Hematopoietic multipotent progenitor cell (in vitro differentiated cells): Measurements from ENCODE around the gene TFR2. TPM values are rescaled to one million over a fixed set of nuclear protein-coding genes. Genes with fewer than 3 reads are reported as not detected.

ENCODE experiments used
- DNase-seq, 3 donors: peaks; one replicate each; pipeline ENCODE4 v3.0.0-alpha.2; 2011 to 2015; ENCODE audit warnings: low read depth in 2 of 3, low spot score in 2 of 3
- total RNA-seq: library from RNA; depleted of rRNA; stranded (reverse); fragments of >200 nt; gene quantifications from one replicate; pipeline ENCODE4 v1.2.3, GENCODE V29; 2012

Gene TFR2
- total RNA-seq, 1 donor = 51.7 TPM

DNA sequence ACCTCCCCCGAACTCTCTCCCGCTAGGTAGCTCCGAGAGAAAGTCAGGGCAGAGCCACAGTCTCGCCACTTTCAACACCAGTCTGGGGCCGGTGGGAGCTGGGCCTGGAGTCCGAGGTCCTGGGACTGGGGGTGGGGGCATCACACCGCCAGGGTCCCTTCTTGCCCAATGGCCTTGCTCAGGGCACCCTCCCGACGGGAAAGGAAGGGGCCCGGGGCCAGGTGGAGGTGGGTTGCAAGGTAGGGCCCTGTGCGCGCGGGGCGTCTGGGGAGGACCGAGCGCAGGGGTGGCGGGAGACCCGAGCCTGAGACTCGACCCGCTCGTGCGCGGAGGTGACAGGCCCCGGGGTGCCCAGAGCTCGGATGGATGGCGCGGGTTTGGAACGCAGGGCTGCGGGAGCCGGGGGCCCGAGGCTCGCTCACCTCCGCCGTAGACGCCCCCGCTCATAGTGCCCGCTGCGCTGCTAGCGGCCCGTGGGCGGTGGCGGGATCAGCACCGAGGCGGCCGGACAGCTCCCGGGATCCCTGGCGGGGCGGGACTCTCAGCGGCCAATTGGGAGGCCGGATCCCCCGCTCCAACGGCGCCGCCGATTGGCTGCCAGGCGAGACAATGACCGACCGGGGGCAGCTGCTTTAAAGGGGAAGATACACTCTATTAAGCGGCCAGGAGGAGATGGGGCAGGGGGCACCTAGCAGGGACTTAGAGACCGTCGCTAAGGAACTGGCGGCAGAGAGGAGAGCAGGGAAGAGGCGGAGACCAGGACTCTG is 14.7 kb upstream of the TFR2 start, which contains the start of gene ACTL6B:
TSS of gene ACTL6B (minus strand) at position 541 of the 767 bp plus-strand sequence. CDS start at position 447, 94 bp downstream.
- peak in 2 of 3 donors; percentile 70 to 80 for DNase-seq

GRCh38 chr7:100654908-100655831 is 13.8 kb upstream of the TFR2 start:
- DNase-seq = no peak

DNA sequence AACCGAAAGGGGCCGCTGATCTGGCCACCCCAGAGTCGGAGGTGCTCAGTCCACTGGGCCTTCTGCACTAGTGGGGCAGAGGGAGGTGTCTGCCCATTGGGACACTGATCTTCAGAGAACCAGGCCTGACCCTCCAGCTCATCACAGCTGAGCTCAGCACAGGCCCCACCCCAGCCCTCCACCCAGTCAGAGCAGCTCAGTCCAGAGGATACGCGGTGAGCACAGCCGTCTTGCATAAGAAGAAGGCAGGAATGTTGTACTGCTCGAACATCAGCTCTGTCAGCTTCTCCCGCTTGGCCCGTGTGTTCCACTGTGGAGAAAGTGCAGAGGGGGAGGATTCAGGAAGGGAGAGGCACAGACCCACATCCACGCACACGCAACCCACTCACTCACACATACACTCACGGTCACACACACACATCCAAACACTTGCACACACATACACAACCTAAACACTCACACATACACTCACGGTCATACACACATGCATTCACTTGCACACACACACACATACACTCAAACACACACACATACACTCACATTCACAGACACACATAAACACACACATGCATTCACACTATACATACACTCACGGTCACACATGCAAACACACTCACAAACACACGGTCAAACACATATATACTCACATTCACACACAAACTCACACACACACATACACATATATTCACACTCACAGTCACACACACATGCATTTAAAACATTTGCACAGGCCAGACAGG is 8.6 kb upstream of the TFR2 start:
- DNase-seq = no peak

- peak in 1 of 3 donors; percentile 42 for DNase-seq
Observed at GRCh38 chr7:100642534-100642907, 1.2 kb upstream of the TFR2 start.

DNA sequence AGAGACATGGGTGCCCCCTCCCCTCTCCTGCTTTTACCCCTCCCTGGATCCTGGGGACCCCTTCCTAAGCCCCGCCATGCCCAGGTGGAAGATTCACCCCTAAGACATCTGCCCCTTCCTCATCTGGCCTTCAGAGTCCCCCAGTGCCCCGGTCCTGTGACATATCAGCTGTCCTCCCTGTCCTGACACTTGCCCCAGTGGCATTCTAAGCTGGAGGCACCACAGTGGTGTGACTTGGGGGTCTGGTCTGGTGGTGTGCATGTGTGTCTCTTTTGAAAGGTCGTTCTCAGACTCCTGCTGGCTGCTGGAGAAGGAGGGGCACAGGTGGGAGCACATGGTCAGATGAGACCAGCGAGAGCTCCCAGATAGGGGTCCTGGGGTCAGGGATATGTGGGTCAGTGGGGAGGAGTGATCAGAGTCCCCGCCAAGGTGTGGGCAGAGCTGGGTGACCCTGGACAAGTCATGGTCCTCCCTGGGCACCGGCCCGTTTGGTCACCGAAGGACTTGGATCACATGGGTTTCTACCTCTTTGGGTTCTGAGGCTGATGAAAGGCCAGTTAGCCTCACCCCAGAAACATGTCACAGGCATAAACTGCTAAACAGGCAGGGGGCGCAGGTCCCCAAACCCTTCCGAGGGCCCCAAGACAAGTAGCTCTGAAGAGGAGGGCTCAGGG is 645 bp upstream of the TFR2 start:
- no peak for DNase-seq

DNA sequence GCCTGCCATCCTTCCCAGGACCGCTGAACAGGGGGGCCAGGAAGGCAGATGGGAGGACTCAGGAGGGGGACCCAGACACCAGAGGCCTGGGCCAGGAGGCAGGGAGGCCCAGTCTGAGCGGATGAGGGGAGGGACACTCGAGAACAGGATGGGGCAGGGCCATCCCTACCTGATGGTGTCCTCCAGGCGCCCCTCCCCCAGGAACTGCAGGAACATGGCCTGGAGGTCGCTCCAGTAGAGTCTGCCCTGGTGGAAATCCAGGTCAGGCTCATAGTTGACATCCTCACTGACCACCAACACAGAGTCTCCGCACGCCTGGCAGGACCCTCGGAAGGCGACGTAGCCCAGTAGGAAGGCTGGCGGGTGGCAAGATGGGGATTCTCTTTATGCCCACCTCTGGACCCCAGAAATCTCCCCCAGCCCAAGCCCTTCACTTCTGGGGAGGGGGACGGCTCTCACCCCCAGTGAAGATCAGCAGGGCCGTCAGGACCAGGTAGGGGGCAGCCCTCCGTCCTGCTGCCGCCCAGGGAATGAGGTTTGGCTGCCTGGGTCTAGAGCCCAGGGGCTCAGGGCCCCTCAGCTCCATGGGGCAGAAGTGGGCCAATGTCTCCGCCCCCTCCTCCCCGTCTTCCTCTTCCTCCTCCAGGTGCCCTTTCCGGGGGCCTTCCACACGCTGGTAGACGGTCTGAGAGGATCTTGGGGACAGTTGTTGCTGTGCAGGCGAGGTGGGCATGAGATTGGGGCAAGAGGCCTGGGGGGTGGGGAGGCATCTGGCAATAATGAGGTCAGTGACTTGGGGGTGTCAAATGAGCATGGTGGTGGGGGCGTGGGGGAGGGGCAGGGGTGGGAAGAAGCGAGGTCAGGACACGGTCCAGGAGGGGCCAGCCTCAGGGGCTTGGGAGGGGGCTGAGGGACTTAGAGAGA is 573 bp downstream of the TFR2 start:
- DNase-seq = peak in 1 of 3 donors; percentile 38

GRCh38 chr7:100639995-100640516 is 1.3 kb downstream of the TFR2 start:
- DNase-seq = no peak

DNA sequence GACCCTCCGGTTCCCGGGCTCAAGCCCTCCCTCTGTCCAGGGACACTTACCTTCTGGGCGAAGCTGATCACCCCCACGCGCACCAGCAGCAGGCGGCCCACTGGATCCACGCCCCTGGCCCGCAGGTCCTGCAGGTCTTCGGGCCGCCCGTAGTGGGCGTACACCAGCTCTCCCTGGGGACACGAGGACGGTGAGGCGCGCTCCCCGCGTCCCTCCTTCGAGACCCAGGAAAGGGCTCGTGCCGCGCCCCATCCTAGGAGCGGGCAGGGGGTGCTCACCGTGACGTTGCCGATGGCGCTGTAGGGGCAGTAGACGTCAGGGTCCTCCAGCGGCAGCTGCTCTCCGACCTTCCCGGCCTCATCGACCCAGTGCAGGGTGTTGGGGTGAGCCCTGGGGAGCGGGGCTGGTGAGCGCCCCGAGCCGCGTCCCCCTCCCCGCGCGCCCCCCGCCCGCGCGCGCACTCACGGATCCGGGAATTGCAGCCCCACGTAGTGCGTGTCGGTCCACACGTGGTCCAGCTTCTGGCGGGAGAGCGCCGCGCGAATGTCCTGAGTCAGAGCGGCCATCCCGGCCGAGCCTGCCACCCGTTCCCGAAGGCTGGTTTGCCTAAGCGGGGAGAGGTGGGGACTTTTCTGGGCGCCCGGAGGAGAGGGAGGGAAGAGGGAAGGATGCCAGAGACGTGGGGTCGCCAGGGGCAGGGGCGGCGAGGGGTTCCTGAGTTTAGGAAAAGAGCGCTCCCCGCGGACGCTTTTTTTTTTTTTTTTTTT is 8.2 kb downstream of the TFR2 start:
- peak in 2 of 3 donors; percentile 56 to 59 for DNase-seq

GRCh38 chr7:100630066-100630465 is 11.3 kb downstream of the TFR2 start:
- no peak for DNase-seq

GRCh38 chr7:100629117-100629716 is 12.1 kb downstream of the TFR2 start:
- DNase-seq = peak in 1 of 3 donors; percentile 30

DNA sequence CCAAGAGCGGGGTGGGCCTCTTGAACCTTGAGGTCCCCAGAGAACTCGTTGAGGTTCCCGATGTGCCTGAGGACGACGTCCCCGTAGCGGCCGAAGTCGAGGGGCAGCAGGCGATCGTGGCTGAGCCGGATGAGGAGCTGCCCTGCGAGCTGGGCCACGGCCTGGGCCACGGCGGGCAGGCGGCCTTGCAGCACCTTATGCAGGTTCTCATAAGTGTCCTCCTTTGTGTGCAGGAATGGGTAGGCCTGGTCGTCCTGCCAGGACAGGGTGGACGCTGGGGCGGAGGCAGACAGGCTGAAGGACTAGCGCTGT is 14.2 kb downstream of the TFR2 start:
- DNase-seq = no peak

- peak; percentile 76 to 80 (median 78) for DNase-seq
Observed at GRCh38 chr7:100626530-100627237, 14.7 kb downstream of the TFR2 start.

DNA sequence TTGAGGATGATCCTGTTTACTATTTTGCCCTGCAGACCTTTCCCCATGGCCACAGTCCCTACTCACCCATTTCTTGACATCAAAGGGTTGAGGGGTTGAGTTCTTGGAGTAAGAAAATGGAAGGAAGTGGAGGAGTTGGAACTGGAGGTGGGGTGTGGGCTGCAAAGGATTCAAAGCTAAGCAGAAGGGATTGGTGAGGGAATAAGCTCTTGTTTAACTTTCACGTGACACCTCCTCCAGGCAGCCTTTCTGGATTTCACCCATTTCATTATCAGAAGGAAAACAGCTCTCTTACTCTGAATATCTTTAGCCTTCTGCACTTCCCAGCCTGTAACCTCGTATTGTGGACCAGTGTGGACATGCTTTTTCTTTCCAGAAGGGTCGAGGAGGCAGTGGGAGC is 15.3 kb downstream of the TFR2 start:
- DNase-seq = no peak

DNA sequence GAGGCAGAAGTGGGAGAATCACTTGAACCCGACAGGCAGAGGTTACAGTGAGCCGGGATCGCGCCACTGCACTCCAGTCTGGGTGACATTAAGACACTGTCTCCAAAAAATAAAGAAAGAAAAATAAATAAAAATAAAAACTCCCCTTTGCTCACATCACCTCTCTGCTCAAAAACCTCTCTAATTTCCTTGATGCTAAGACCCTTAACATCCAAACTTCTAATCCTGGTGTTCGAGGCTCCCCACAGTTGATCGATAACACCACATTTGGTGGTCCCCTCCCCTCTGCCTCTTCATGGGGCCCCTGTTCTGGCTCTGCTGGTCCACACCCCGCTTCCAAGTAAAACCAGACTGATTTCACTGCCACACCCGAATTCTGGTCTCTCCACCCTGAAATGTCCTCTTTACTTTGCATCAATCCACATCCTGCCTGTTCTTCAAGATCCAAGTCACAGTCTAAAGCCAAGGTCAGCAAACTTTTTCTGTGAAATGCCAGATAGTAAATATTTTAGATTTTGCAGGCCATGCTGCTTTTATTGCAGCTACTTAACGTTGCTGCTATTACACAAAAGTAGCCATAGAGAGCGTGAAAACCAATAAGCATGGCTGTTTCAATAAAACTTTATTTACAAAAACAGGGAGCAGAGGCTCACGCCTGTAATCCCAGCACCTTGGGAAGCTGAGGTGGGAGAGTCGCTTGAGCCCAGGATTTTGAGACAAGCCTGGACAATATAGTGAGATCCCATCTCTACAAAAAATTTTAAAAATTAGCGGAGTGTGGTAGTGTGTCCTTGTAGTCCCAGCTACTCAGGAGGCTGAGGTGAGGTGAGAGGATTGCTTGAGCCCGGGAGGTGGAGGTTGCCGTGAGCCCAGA is 17.2 kb downstream of the TFR2 start:
- DNase-seq = no peak

- no peak for DNase-seq
Observed at GRCh38 chr7:100621554-100621953, 19.8 kb downstream of the TFR2 start.

DNA sequence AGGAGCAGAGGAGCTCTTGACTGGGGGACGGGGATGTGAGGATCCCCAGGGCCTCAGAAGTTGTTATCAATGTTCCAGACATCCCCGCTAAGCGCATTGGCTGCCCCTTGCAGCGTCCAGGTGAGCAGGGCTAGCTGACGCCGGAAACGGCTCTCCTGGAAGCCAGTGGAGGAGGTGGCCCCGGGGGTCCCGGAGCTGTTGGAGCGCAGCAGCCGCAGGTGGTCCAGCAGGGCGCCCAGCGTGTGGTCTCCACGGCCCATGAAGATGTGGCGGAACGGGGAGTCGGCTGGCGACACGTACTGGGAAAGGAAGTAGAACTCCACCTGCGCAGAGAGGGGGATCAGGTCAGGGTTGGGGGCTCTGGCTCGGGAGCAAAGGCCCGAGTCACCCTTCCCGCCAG is 20.5 kb downstream of the TFR2 start:
- DNase-seq = no peak
